ENCODE measurements around the gene SMC4. TPM values are rescaled to one million over a fixed set of nuclear protein-coding genes. Genes with fewer than 3 reads are reported as not detected.

SMC4 gene
- polyA plus RNA-seq, 2 of the 4 experiments (the other 2 are of a cell fraction): 121 to 139 TPM

DNA sequence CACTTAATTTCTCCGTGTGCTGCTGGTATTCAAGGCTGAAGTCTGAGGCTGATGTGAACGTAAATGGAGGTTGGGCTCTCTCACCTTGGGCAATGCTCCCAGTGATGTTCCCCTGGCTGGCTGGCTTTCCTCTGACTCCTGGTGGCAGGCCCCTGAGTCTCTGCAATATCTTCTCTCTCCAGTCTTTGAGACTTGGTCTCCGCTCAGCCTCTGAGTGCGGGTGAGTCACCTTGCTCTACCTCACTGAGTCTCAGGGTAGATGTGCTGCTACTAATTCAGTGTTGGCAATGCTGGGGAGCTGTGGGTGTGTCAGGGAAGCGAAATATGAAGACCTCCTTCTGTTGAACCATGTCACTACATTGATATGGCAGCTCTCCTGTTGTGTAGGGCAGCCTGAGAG, 81.5 kb downstream of the SMC4 start (continued):
- TF ChIP-seq, protein P1, sequence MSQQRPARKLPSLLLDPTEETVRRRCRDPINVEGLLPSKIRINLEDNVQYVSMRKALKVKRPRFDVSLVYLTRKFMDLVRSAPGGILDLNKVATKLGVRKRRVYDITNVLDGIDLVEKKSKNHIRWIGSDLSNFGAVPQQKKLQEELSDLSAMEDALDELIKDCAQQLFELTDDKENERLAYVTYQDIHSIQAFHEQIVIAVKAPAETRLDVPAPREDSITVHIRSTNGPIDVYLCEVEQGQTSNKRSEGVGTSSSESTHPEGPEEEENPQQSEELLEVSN (IDR thresholded peaks at IDR 0.05; ENCODE audit: borderline replicate concordance, low read depth): no peak
- TF ChIP-seq, protein P2, sequence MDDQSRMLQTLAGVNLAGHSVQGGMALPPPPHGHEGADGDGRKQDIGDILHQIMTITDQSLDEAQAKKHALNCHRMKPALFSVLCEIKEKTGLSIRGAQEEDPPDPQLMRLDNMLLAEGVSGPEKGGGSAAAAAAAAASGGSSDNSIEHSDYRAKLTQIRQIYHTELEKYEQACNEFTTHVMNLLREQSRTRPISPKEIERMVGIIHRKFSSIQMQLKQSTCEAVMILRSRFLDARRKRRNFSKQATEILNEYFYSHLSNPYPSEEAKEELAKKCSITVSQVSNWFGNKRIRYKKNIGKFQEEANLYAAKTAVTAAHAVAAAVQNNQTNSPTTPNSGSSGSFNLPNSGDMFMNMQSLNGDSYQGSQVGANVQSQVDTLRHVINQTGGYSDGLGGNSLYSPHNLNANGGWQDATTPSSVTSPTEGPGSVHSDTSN (IDR thresholded peaks at IDR 0.05): no peak

DNA sequence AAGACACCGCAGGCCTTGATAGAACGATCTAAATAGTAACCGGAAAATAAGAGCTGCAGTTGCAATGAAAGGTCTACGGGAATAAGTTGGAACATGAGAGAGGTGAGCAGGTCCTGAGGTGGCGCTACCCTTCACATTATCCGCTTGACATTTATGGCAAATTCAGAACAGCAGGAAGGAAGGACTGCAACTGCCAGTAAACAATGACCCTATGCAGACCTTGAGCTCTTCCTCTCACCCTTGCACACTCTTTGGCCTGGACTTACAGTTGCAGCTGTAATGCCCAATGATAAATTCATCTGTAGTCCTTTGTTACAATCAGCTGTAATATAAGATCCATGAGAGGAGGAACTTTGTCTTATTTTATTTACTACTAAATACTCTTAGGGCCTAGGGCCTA, 82.4 kb downstream of the SMC4 start:
- no peak for FAIRE-seq
- TF ChIP-seq HDAC2 (IDR thresholded peaks at IDR 0.05): no peak
- TF ChIP-seq, protein P3, sequence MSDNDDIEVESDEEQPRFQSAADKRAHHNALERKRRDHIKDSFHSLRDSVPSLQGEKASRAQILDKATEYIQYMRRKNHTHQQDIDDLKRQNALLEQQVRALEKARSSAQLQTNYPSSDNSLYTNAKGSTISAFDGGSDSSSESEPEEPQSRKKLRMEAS (IDR thresholded peaks at IDR 0.05): no peak
- TF ChIP-seq, protein P4, sequence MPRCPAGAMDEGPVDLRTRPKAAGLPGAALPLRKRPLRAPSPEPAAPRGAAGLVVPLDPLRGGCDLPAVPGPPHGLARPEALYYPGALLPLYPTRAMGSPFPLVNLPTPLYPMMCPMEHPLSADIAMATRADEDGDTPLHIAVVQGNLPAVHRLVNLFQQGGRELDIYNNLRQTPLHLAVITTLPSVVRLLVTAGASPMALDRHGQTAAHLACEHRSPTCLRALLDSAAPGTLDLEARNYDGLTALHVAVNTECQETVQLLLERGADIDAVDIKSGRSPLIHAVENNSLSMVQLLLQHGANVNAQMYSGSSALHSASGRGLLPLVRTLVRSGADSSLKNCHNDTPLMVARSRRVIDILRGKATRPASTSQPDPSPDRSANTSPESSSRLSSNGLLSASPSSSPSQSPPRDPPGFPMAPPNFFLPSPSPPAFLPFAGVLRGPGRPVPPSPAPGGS (IDR thresholded peaks at IDR 0.05): no peak
- TF ChIP-seq RAD21 (conservative IDR thresholded peaks at IDR 0.05 in 1 of 2, IDR thresholded peaks at IDR 0.05 in 1 of 2): no peak
- TF ChIP-seq TFCP2L1 (CRISPR knock-in tag; IDR thresholded peaks at IDR 0.05): no peak
- no peak for TF ChIP-seq RNF2 (IDR thresholded peaks at IDR 0.05; ENCODE audit: borderline replicate concordance, low read depth)
- TF ChIP-seq POLR2AphosphoS2 (conservative IDR thresholded peaks at IDR 0.05; ENCODE audit: low read length): no peak
- TF ChIP-seq EP300 (IDR thresholded peaks at IDR 0.05): no peak
- TF ChIP-seq KDM1A (IDR thresholded peaks at IDR 0.05; ENCODE audit: low read depth): no peak
- no peak for TF ChIP-seq ESRRA (IDR thresholded peaks at IDR 0.05; ENCODE audit: borderline replicate concordance, low read length)
- no peak for TF ChIP-seq MYC (IDR thresholded peaks at IDR 0.05; ENCODE audit: borderline replicate concordance, low read length)
- no peak for TF ChIP-seq HOXA7 (CRISPR knock-in tag; IDR thresholded peaks at IDR 0.05)
- no peak for TF ChIP-seq RARB (CRISPR knock-in tag; IDR thresholded peaks at IDR 0.05)
- H3K4me1 ChIP-seq: 0 out of 3 replicates have a peak, but pooled peaks cover 2% of the 10 kb centered on the region
- no peak overlapping the region for H3K27ac ChIP-seq
- no peaks in the 10 kb centered on the region for H3K9me3 ChIP-seq
- H3K4me3 ChIP-seq: no peak overlapping the region
- CTCF ChIA-PET: interaction anchor here (1.0 to 1.4 kb wide), 3 partner anchors 20 to 449 kb away, joined by 3 to 4 read pairs (median 3); no protein-coding TSS in a partner anchor
- WGBS (ENCODE audit: missing lambda C conversion rate): 92% methylated on average over 6 of the region's 6 CpGs
- POLR2A ChIA-PET: no interaction called here
- H3K4me2 ChIP-seq: no peak overlapping the region
- DNase-seq (ENCODE audit: low read depth in 1 of 2, low spot score in 1 of 2): no peak
- ATAC-seq: no peak

DNA sequence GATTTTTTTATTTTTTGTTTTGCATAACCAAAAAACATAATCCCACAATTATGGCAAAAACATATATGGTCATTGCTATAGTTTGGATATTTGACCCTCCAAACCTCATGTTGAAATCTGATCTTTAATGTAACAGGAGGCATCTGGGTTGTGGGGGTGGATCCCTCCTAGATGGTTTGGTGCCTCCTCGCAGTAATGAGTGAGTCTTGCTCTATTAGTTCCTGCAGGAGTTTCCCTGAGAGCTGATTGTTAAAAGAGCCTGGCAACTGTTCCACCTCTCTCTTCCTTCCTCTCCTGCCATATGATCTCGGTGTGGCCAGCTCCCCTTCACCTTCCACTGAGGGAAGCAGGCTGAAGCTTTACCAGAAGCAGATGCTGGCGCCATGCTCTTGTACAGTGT, 83.3 kb downstream of the SMC4 start:
- ChIA-PET POLR2A (no interaction called here), CTCF (interaction anchor here (1.4 kb wide), 1 partner anchor 21 kb away, joined by 3 read pairs; no protein-coding TSS in a partner anchor)
- ATAC-seq: no peak
- no peak for DNase-seq (ENCODE audit: low read depth in 1 of 2, low spot score in 1 of 2)
- TF ChIP-seq EHF (CRISPR knock-in tag; IDR thresholded peaks at IDR 0.05): no peak
- TF ChIP-seq, protein P5, sequence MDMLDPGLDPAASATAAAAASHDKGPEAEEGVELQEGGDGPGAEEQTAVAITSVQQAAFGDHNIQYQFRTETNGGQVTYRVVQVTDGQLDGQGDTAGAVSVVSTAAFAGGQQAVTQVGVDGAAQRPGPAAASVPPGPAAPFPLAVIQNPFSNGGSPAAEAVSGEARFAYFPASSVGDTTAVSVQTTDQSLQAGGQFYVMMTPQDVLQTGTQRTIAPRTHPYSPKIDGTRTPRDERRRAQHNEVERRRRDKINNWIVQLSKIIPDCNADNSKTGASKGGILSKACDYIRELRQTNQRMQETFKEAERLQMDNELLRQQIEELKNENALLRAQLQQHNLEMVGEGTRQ (IDR thresholded peaks at IDR 0.05): no peak
- no peak for TF ChIP-seq CEBPB (IDR thresholded peaks at IDR 0.05)
- TF ChIP-seq, protein P6, sequence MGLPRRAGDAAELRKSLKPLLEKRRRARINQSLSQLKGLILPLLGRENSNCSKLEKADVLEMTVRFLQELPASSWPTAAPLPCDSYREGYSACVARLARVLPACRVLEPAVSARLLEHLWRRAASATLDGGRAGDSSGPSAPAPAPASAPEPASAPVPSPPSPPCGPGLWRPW (IDR thresholded peaks at IDR 0.05): no peak
- TF ChIP-seq KDM1A (IDR thresholded peaks at IDR 0.05; ENCODE audit: low read depth): no peak
- TF ChIP-seq, protein P2 (IDR thresholded peaks at IDR 0.05): no peak
- TF ChIP-seq ESRRA (IDR thresholded peaks at IDR 0.05; ENCODE audit: borderline replicate concordance, low read length): no peak
- TF ChIP-seq ZFP36 (IDR thresholded peaks at IDR 0.05; ENCODE audit: borderline replicate concordance, partially characterized antibody): no peak
- TF ChIP-seq, protein P3 (IDR thresholded peaks at IDR 0.05): no peak
- no peak for TF ChIP-seq SMC3 (IDR thresholded peaks at IDR 0.05)
- no peak for TF ChIP-seq RAD21 (conservative IDR thresholded peaks at IDR 0.05 in 1 of 2, IDR thresholded peaks at IDR 0.05 in 1 of 2)
- no peak for TF ChIP-seq MAFK (IDR thresholded peaks at IDR 0.05; ENCODE audit: partially characterized antibody)
- TF ChIP-seq HOXB13 (CRISPR knock-in tag; IDR thresholded peaks at IDR 0.05; ENCODE audit: low read depth): no peak
- TF ChIP-seq CHD2 (IDR thresholded peaks at IDR 0.05; ENCODE audit: low read length, partially characterized antibody): no peak
- no peak for TF ChIP-seq HDAC2 (IDR thresholded peaks at IDR 0.05)
- no peak for TF ChIP-seq NFE2L2 (conservative IDR thresholded peaks at IDR 0.05; ENCODE audit: low read length)
- TF ChIP-seq CBX8 (IDR thresholded peaks at IDR 0.05): no peak
- TF ChIP-seq, protein P7, sequence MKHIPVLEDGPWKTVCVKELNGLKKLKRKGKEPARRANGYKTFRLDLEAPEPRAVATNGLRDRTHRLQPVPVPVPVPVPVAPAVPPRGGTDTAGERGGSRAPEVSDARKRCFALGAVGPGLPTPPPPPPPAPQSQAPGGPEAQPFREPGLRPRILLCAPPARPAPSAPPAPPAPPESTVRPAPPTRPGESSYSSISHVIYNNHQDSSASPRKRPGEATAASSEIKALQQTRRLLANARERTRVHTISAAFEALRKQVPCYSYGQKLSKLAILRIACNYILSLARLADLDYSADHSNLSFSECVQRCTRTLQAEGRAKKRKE (CRISPR knock-in tag; IDR thresholded peaks at IDR 0.05; ENCODE audit: low read depth): no peak
- no peak for TF ChIP-seq MYC (IDR thresholded peaks at IDR 0.05; ENCODE audit: borderline replicate concordance, low read length)
- no peaks in the 10 kb centered on the region for H3K9me3 ChIP-seq
- H3K4me2 ChIP-seq: no peak overlapping the region
- no peak overlapping the region for H3K27ac ChIP-seq
- H3K4me3 ChIP-seq: no peak overlapping the region
- WGBS (ENCODE audit: missing lambda C conversion rate): 74% methylated on average over 3 of the region's 3 CpGs
- 0 out of 3 replicates have a peak, but pooled peaks cover 2% of the 10 kb centered on the region for H3K4me1 ChIP-seq
- FAIRE-seq: no peak
